Hematopoietic multipotent progenitor cell treated with erythropoietin and hydrocortisone succinate and interleukin-3 and kit ligand, for 15 days (in vitro differentiated cells): ENCODE measurements around the gene NEDD4L.

ENCODE experiments used
- DNase-seq: peaks from one replicate; pipeline ENCODE4 v3.0.0-alpha.2; 2015; ENCODE audit warnings: low spot score

Gene NEDD4L

DNA sequence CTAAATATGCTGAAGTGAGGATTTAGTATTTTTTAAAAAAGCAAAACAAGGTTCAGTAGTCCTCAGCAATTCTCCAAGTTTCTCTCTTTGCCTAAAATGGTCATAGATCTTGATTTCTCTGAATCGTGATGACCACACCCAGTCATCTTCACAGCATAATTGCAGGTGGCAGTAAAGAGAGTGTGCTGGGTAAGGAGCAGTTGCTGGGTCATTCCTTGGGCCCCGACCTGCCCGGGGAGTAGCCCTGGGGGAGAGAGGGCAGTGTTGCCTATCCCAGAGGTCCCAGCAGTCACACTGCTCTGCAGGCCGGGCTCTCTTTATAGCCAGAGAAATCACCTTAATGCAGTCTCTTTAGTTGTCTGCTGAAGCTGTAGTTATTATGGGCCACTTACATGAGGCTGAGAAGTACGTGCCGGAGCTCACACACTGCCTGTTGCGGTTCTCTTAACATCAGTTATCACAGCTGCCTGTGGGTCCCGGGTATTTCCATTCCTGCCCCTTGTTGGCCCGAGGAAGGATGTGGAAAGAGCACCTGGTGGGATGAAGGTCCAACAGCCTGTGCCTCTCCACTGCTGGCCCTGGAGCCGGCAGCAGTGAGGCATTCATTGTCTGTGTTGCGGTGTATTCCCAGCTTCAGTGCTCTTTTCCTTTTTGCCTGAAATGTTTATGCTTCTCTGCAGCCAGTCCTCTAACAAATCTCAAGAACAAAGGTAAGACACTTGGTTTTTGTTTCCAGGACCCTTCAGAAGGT lies 354.8 kb downstream of the NEDD4L start:
- no peak for DNase-seq

DNA sequence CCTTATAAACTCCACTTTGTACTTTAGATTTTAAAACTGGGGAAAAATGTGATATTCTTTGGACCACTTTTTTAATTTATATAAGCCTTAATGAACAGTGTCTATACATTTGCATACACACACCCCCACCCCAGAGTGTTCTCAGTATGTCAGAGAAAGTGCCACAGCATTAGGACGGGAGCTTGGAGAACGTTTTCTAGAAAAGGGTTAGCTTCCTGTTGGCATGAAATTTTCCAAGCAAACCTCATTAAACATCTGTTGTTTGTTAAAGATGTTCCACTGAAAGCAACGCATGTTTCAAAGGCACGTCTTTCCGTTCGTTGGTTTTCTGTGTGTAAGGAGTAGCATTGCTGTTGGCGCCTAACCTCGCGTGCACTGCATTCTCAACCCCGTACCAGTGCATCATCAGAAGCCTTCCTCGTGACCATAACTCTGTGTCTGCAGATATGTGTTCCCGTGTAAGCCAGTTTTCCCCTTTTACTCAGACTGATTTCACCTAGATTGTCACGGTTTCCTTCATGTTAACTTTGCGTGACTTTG lies 356.4 kb downstream of the NEDD4L start:
- DNase-seq, result no peak

DNA sequence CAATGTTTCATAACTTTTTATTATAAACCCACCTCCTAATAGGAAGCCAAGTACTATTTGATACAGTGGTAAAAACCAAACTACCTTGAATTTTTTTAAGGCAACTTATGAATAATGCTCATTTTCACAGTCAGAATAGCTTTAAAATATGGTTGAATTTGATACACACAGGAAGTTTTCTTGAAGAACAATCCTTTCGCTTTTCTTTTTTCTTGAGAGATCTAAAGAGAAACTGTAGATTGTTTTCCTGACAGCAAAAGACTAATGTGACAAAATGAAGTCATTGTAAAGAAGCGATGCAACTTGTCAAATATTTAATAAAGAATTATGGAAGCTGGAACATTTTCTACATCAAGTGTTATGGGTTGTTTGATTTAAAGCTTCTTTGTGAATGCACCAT lies 357.2 kb downstream of the NEDD4L start:
- DNase-seq, result no peak

DNA sequence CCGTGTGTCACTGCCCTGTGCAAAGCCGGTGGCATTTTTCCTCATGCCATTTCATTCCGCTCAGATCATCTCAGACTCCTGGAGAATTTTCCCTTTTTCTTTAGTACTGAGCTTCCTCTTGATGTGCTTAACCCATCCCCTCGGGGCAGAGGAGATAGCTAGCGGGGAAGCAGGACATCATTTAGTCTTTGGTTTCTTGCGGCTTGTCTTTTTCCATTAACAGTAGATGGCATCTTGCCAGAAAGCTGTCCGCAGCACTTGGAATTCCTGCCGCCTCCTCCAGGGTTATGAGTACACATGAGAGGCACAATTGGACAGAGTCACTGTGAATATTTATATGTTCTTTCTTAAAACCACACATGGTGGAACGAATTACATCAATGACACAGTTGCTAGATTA lies 358.2 kb downstream of the NEDD4L start:
- DNase-seq, result no peak

DNA sequence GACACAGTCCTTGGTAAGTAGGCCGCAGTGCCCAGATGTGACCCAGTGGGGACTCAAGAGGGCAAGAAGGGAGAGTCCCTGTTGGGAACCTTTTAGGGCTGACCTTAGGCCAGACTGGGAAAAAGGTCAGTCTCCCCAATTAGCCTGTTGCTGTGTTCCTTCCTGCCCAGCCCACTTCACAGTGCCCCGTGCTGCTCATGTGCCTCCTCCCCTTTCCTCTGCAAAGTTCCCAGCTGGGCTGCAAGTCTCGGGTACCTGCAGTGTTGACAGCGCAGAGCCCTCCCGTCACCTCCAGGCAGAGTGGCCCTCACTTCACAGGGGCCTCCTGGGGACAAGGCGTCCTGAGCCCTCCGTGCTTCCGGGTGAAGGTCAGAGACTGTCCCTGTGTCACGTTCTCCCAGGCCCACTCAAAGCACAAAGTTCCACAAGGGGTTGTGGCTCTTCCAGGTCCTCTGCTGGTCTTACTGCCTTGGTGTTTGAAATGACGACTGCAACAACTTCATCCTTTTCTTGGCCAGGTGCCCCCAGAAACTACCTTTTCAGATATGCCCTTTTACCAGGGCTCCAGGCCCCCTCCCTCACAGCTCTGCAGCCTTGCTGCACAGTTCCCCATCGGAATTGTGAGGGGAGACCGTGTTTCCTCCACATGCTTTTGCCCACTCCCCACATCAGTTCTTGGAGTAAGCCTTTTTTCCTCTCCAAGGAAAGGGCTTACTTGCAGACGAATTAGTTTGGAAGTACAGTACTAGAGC lies 359.1 kb downstream of the NEDD4L start:
- no peak for DNase-seq

DNA sequence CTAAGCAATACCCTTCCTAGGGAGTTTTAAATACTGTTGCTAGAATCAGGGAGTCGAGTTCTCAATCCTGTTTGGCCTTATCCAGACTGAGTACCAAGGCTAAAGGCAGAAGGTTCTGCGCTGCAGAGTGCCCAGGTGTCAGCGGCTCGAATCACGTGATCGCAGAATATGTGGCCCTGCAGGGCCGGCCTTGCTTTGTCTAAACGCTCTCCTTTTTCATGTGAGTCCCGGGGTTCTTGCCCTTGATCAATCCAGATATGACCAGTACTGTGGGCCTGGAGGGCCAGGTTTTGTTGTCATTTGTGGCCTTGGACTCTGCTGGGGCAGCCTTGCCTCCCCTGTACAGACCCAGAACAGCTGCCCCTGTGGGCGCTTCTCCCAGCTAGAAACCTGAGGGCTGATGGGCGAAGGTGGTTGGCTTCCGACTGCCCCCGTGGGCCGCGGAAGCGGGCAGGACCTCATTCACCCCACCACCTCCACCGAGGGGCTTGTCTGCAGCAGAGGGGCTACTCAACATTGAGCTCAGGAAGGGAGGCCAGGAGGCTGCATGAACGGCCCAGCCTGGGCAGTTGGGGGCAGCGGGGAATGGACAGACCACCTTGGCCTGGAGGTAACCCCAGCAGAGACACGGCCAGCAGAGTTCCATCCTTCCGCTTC lies 359.9 kb downstream of the NEDD4L start:
- DNase-seq, result no peak

DNA sequence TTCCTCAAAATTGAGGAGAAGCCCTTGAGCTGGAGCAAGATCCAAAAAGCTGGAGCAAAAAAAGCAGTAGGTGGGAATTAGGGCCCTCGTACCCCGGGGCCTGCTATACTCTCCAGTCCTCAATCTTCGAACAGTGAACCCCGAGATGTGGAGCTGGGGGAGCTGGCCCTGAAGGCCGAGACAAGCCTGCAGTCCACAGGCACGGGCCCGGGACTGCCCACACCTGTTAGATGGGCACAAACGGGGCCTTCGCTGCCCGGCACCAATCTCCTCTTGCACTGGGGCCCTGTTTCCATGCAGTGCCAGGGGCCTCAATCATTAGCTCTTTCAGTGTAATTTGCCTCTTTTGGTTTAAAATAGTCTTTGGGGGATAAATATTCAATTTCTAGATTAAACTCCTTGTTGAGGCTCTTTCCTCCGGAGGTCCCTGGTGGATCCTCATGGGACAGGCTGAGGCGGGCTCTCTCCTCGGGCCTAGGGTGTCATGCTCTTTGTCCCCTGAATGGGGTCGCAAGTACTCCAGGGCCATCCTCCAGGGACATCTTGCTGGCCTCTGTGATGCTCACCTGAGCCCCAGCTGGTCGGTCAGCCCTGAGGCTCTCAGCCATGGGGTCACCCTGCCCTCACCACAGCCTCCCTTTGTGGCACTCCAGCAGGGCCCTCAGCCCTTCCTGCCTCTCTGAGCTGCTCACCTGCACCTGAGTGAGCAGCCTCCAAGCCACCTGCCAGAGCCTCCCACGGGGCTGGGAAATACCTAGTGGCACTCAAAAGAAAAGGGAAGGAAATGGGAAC lies 361.3 kb downstream of the NEDD4L start:
- no peak for DNase-seq

DNA sequence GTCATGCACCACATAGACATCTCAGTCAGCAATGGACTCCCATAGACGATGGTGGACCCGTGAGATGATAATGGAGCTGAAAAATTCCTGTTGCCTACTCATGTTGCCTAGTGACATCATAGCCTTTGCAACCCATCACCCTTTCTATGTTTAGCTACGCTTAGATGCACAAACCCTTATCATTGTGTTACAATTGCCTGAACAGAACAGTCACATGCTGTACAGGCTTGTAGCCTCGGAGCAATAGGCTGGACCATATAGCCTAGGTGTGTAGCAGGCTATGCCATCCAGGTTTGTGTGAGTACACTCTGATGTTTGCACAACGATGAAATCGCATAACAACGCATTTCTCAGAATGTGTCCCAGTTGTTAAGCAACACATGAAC lies 363.2 kb downstream of the NEDD4L start:
- DNase-seq, result no peak

DNA sequence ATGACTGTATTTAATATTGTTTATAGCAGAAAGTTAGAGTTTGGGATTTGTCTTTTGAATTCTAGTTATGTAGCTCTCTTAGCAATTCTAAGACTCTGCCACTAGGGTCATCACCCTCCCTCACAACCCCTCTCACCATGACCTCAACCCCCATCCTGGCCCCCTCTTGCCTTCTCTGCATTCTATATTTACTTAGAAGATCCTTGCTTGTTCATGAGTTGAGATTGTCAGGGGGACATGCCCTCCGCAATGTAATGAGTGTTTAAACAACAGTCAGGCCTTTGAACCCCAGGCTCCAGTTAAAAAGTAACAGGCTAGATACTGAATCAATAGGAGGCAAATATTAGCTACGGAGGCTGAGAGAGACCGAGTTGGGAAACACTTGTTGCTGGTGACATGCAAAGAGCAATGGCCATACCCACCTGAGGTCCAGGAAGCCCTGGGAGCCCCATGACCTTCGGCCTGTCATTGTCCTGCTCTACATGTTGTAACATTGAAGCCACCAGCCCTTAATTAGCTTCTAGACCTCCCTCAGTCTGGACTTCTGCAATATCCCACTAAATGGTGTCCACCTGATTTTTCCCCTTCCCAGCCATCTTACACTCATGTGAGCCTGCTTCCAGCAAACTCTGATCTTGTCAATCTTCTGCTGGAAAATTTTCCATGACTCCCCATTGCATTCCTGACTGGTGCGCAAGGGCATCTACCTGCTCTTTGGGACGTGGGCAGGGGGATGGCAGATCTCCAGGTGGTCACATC lies 363.8 kb downstream of the NEDD4L start:
- DNase-seq, result no peak

DNA sequence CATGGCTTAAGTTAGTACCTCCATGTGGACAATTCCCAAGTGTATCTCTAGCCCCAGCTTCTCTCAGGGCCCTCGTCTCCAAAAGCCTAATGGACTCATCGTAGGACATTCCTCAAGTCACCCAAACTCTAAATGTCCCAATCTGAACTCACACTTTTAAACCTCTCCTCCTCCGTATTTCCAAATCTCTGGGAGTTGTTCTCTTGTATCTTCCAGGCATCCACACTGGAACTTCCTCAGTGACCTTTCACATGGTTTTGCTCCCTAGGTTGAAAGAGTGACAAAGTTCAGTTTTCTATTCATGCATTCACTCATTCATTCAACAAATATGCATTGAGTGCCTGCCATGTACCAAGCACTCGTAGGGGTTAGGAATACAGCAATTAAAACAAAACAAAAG lies 364.6 kb downstream of the NEDD4L start:
- DNase-seq, result no peak

DNA sequence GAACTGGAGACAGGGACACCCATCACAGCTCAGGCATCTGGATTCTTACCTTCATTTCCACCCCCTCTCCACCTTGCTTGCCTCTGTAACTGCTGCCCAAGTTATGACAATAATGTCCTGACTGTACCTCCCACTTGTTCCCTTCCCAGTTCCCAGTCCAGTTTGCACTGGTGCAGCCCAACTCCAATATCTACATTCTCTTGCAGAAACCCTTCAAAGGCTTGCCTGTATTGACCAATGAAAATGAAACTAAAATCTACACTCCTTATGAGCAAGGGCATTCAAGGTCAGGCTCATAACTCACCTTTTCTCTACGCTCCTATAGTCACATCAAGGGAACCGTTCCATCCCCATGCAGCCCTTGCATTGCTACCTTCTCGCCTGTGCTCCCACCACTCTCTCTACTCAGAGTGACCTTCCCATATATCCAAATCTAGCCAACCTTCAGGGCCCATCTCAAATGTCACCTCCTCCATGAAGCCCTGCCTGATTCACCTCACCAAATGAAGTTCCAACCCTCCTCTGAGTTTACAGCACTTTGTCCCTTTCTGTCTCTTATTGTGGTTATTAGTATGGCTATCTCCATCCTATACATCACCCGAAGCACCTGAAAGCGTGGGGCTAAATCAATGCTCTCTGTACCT lies 365.9 kb downstream of the NEDD4L start:
- no peak for DNase-seq

DNA sequence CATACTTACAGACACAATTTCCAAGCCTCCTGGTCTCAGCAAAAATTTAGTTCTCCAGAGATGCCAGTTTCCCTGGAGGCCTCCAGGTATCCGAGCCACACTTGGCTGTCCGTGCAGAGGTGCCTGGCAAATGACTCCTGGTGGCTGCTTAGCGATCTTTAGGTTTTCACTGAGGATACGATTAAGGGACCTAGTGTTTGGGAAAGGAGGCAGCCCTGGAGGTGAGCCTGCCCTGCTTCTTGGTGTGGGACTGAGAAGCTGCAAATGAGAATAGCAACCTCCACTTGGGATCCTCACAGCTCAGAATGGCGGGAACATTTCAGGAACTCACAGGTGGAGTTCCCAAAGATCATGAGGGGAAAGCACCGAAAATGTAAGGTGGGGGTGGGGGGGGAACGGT lies 367.3 kb downstream of the NEDD4L start:
- DNase-seq, result no peak

DNA sequence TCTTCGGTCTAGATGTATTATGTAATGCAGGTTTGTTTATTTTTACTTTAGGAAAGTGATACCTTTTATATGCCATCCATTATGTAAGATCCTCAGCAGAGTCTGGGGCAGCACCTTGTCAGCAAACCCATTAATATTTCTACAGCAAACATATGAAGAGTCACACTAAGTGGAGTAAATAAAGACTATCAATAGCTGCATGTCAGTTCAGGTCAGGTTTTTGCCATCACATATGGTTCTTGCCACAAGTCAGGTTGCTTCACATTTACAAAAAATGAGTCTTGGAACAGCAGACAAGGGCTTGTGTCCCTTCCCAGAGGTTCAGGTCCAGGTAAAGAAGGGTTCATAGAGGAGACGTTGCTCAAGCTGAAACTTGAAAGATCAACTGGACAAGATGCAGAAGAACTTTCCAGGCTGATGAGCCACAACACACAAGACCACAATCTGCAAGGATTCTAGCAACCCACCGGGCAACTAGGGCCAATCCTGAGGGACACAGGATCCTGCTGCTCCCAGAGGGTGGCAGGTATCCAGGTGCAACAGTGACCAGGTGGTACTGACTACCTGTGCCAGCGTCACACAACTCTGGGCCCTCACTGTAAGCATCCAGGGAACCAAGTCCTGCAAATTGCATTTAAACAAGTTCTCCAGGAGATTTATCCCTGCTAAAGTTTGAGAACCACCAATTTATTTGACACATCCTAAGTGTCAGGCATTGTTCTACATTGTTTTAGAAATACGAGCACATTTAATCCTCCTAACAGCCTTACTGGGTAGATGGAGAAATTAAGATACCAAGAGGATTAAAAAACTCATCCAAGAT lies 369.0 kb downstream of the NEDD4L start:
- DNase-seq, result no peak

DNA sequence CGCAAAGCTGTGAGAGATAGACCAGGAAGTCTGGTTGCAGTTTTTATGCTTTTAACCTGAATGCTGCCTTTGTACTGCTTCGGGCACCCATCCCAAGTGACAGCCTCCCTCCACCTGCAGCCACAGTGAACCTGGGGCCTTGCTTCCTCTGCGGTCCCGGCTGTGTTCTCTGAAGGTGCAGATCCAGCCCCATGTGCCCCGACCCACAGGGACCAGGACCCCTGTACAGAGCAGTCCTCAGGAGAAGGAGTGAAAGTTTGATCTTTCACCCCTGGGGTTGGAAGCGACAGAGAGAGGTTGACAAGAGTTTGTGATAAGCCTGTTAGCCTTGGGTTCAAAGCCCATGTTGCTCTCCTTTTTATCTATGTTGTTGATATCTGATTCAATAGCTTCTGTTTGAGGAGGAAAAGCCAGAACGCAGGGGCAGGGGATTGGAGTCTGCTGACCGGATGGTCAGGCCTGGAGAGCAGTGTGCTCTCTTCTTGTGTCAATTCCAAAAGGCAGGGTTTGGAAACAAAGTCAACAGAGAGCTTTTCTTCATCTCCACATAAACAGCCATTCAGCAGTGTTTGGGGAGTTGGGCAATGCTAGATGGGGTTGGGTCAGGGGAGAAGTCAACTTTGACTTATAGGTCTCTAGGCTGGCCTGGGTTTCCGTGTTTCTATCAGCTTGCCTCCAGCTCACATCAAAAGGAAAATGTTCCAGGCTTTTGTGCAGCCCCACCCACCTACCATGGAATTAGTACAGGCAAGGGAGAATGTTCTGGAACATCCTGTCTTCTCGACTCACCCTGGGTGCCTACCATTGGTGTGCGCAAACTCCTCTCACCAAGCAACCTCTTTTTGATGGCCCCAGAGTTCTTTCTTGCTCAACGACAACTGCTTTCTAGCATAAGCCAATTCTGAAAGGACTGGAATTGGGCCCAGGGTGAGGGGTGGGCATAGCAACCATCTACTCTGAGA lies 369.9 kb downstream of the NEDD4L start:
- no peak for DNase-seq

DNA sequence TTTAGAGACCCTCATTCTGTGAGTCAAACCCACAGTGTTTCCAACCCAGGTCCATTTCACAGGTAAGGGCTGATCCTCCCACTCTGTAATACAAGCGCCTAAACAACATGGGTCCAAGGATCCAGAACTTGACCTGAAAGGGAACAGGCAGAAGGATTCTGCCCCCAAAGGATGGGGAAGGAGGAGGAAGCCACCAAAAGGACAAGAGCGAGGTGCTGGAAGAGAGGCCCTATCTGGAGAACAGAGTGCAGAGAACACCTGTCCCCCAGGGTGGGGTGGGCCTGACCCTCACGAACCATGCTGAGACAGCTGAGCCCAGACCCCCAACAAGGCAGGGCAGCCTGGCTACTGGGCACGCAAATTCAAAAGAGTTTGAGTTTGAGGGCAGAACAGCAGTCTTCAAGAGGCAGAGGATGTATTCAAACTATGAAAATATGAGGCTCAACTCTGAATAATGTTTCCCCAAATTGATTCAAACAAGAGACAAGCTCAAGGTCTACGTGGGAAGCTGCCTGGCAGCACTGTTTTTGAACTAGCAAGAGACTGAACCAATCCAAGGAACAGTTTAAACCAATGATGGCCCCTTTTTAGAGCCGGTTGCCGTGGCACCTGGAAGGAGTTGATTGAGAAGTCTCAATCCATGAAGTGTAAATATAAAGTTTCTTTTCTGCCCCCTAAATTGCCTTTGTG lies 372.1 kb downstream of the NEDD4L start:
- DNase-seq, result no peak

DNA sequence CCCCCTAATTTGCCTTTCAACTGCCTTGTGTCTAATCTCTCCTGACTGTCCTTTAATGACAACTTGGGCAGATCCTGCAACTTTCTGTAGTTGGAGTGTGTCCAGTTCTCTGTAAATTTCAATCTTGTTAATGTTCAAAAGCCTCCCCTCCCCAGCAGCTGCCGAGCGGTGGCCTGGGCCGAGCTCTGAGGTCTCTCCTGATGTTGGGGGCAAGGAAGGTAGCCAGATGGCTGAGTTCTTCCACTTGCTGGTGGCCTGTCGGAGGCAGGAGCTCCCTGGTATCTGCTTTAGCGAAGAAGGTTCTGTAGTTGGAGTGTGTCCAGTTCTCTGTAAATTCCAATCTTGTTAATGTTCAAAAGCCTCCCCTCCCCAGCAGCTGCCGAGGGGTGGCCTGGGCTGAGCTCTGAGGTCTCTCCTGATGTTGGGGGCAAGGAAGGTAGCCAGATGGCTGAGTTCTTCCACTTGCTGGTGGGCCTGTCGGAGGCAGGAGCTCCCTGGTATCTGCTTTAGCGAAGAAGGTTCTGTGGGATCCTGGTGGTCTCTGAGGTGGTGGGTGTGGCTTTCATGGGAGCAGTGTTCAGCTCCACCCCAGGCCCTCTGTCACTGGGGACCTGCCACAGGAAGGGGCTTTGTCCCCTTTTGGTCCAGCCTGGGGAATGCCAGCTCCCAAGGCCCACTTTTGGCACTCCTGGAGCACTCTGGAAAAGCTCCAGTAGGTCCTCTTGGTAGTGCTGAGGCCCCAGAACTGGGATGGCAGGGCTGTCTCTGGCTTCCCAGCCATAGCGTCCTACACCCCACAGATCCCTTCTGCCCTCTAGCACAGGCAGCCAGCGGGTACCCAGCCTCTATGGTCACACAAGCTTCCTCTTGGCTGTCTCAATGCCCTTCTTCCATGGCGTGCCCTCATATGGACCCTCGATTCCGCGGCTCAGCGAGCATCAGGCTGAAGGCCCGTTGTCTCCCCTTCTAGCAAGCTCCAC lies 373.0 kb downstream of the NEDD4L start:
- no peak for DNase-seq

DNA sequence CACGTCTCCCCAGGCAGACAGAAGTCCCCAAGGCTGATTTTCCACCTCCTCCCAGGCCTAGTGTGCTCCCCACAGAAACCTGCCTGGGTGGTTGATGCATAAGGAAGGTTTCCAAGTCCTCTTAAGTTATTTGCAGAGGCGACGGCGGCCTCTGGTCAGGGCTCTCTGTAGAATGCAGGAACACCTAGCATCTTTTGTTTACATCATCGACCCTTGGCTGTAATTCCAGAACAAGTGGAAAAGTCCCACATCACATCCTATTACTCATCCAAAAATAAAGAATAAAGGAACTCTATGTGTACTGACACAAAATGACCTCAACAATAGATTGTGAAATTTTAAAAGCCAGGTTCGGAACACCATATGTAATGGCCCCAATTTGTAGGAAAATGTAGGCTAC lies 373.7 kb downstream of the NEDD4L start:
- DNase-seq, result no peak
